GM12874 (cell line): ENCODE data around the gene PSMD1.

Experiments
- TF ChIP-seq, protein P1 (sequence below): IDR thresholded peaks from 2 replicates; pipeline ENCODE4 v1.5.1; 2011; ENCODE audit warnings: low read depth, mild to moderate bottlenecking, control low read depth, low read length, moderate library complexity; ENCODE audit not compliant: insufficient read depth

Gene PSMD1

DNA sequence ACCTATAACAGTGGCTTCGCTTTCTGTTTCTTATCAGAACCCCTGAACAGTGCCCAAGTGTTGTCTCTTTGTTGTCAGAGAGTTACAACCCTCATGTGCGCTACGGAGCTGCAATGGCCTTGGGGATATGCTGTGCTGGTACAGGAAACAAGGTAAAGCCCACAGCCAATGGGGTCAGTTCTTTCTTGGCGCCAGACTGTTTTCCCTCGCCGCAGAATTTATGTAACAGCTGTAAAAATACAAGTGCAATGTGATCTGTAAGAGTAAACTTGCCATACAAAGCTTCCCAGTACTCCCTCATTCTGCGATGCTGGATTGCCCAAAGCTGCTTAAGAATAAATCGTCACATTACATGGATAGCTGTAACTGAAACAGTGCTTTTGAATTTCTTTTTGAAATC, 82.0 kb downstream of the PSMD1 start:
- TF ChIP-seq, protein P1, sequence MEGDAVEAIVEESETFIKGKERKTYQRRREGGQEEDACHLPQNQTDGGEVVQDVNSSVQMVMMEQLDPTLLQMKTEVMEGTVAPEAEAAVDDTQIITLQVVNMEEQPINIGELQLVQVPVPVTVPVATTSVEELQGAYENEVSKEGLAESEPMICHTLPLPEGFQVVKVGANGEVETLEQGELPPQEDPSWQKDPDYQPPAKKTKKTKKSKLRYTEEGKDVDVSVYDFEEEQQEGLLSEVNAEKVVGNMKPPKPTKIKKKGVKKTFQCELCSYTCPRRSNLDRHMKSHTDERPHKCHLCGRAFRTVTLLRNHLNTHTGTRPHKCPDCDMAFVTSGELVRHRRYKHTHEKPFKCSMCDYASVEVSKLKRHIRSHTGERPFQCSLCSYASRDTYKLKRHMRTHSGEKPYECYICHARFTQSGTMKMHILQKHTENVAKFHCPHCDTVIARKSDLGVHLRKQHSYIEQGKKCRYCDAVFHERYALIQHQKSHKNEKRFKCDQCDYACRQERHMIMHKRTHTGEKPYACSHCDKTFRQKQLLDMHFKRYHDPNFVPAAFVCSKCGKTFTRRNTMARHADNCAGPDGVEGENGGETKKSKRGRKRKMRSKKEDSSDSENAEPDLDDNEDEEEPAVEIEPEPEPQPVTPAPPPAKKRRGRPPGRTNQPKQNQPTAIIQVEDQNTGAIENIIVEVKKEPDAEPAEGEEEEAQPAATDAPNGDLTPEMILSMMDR: no peak

DNA sequence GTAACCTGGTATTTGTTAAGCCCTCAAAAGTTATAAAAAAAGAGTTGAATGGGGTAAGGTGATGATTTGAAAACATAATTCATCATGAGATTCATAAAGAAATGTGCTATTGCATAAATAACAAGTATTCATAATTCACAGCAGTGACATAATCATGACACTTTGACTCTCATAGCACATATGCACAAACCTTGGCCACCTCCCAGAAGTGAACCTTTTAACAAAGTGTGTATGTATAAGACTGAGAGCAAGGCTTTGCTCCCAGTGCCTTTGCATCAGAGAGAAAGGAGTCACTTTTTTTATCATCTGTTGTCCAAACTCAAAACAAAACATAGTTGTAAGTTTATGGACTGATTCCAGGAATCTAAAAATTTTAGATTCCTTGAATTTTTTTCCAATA, 83.1 kb downstream of the PSMD1 start:
- TF ChIP-seq, protein P1: no peak

DNA sequence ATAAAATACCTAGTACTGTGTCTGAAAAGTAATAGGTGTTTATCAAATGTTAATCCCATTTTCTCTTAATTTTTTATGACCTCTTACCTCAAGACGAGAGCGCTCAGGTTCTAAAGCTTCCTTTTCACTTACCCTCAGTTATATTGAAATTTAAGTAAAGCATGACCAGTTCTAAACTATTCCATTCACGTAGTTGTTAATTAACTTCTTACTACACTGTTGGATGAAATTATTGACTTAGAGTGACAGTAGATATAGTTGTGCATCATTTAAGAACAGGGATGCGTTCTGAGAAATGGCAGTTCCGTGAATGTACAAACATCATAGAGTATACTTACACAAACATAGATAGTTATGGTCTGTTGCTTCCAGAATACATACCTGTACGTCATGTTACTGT, 88.2 kb downstream of the PSMD1 start:
- TF ChIP-seq, protein P1: no peak

DNA sequence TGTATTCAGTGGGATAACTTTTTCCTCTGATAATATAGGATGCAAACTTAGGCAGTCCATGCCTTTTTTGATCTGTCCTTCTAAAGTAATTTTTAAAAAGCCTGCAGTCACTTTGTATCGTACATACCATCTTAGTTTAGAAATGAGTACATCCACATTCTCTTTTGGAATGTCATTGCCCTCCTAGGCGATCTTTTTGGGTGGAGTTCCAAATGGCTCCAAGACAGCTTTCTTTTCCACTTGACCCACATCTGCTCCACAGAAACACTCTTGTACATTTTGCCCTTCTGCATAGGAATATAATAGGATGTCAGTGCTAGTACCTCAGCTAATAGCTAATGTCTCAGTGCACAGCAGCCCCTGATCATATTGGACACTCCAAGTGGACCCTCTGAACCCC, 90.0 kb downstream of the PSMD1 start:
- TF ChIP-seq, protein P1: no peak

DNA sequence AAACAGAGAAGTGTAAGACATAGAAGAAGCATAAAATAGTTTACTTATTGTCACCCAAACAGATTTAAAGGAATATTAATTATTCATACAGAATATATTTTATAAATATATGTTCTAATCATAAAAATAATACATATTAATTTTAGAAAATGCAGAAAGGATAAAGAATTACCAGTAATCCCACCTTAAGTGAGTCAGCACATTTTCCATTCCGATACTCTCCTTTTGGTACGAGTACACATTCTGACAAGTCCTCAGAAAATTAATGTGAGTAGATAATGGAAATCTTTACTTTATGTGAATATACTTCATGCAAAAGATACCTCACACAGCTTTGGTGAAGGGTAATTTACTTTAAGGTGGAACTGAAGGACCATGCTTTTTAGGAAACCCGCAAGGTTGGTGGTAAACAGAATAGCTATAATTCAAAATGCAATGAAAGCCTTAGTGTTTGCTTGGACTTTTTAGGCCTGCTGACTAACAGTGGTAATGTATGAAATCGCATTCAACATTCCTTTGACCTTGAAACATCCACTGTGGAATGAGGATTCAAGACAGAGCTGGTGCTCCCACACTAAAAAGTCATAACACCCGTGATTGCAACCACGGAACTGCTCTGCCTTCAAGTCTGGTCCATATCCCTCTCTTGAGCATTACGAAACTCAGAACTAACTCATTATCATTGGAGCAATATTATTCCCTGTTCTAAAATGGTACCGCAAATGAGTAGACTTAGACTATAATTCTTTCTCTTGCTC, 96.3 kb downstream of the PSMD1 start:
- TF ChIP-seq, protein P1: no peak

DNA sequence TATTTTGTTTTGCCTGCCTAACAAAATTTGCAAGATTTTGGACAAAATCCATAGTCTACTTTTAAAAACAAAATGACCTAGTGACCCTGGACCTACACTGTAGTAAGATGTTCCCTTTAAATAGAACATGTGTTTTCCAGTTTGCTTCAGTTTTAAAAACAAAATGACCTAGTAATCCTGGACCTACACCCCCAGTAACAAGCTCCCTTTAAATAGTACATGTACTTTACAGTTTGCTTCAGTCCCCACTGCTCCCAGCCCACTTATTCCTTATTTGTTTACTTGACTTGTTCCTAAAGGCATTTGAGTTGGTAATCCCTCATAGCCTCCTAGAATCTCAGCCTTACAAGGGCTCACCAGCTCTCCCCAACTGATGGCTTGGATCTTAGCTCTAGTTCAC, 102.6 kb downstream of the PSMD1 start:
- TF ChIP-seq, protein P1: no peak

DNA sequence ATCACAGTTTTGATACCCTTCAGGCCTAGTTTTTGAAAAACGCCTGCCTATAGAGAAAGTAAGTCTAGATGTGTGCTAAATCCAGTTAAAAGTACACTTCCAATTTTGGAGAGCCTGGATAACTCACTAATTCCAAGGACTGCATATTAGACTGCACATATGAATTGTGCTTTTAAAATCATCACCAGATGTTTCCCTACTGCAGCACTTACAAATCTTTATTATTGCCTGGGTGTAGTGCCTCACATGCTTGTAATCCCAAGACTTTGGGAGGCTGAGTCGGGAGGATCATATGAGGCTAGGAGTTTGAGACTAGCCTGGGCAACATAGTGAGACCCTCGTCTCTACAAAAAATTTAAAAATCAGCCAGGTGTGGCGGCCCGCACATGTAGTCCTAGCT, 104.0 kb downstream of the PSMD1 start:
- TF ChIP-seq, protein P1: no peak
